ENCODE measurements around the gene UBXN1. TPM values are rescaled to one million over a fixed set of nuclear protein-coding genes. Genes with fewer than 3 reads are reported as not detected.
"Not testable (repeated sequence)": the region's sequence is repeated elsewhere in the genome, so short reads cannot be mapped to it uniquely, and the experiment has no call there.

UBXN1 gene
- polyA plus RNA-seq, 2 of the 4 experiments (the other 2 are of a cell fraction) = 117 to 120 TPM

GRCh38 chr11:62652161-62653006 lies 26.5 kb downstream of the UBXN1 start (continued):
- no peak for TF ChIP-seq HOXA7 (CRISPR knock-in tag; IDR thresholded peaks at IDR 0.05)
- TF ChIP-seq, protein P1, sequence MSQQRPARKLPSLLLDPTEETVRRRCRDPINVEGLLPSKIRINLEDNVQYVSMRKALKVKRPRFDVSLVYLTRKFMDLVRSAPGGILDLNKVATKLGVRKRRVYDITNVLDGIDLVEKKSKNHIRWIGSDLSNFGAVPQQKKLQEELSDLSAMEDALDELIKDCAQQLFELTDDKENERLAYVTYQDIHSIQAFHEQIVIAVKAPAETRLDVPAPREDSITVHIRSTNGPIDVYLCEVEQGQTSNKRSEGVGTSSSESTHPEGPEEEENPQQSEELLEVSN (IDR thresholded peaks at IDR 0.05; ENCODE audit: borderline replicate concordance, low read depth) = no peak
- TF ChIP-seq, protein P2, sequence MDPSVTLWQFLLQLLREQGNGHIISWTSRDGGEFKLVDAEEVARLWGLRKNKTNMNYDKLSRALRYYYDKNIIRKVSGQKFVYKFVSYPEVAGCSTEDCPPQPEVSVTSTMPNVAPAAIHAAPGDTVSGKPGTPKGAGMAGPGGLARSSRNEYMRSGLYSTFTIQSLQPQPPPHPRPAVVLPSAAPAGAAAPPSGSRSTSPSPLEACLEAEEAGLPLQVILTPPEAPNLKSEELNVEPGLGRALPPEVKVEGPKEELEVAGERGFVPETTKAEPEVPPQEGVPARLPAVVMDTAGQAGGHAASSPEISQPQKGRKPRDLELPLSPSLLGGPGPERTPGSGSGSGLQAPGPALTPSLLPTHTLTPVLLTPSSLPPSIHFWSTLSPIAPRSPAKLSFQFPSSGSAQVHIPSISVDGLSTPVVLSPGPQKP (IDR thresholded peaks at IDR 0.05; ENCODE audit: low read depth, low read length) = no peak
- TF ChIP-seq NR3C1 (IDR thresholded peaks at IDR 0.05) = no peak

DNA sequence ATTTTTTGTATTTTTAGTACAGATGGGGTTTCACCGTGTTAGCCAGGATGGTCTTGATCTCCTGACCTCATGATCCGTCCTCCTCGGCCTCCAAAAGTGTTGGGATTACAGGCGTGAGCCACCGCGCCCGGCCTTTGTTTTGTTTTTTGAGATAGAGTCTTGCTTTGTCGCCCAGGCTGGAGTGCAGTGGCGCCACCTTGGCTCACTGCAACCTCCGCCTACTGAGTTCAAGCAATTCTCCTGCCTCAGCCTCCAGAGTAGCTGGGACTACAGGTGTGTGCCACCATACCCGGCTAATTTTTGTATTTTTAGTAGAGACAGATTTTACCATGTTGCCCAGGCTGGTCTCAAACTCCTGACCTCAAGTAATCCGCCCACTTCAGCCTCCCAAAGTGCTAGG lies 28.6 kb downstream of the UBXN1 start:
- WGBS (ENCODE audit: missing lambda C conversion rate) = 95% methylated on average over 12 of the region's 12 CpGs
- ChIA-PET CTCF (interaction anchor here (0.9 to 2.2 kb wide), 5 partner anchors 19 to 255 kb away, joined by 3 to 6 read pairs (median 3); partner anchors contain the start of genes BSCL2, GNG3 and TUT1), POLR2A (interaction anchor here (3.2 kb wide), 1 partner anchor 15 kb away, joined by 21 read pairs; the partner anchor contains the start of genes C11orf98 and CSKMT)
- DNase-seq (ENCODE audit: low read depth in 1 of 2, low spot score in 1 of 2); FAIRE-seq; H3K27ac ChIP-seq; H3K4me3 ChIP-seq; H3K4me2 ChIP-seq; ATAC-seq; H3K9me3 ChIP-seq: not testable (repeated sequence)
- H3K4me1 ChIP-seq = peaks cover 16% of the 10 kb centered on the region

- no peak for ATAC-seq
- CTCF ChIA-PET = interaction anchor here (0.9 to 2.2 kb wide), 4 partner anchors 18 to 254 kb away, joined by 3 to 15 read pairs (median 4); partner anchors contain the start of genes EML3 and ROM1
- no peak overlapping the region for H3K4me3 ChIP-seq
- no peak overlapping the region for H3K27ac ChIP-seq
- no peak overlapping the region for H3K4me2 ChIP-seq
- no peak for TF ChIP-seq HDAC2 (IDR thresholded peaks at IDR 0.05)
- TF ChIP-seq RCOR1 (IDR thresholded peaks at IDR 0.05; ENCODE audit: low read depth, low read length) = no peak
- TF ChIP-seq, protein P3, sequence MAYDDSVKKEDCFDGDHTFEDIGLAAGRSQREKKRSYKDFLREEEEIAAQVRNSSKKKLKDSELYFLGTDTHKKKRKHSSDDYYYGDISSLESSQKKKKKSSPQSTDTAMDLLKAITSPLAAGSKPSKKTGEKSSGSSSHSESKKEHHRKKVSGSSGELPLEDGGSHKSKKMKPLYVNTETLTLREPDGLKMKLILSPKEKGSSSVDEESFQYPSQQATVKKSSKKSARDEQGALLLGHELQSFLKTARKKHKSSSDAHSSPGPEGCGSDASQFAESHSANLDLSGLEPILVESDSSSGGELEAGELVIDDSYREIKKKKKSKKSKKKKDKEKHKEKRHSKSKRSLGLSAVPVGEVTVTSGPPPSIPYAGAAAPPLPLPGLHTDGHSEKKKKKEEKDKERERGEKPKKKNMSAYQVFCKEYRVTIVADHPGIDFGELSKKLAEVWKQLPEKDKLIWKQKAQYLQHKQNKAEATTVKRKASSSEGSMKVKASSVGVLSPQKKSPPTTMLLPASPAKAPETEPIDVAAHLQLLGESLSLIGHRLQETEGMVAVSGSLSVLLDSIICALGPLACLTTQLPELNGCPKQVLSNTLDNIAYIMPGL (CRISPR knock-in tag; IDR thresholded peaks at IDR 0.05; ENCODE audit: borderline replicate concordance) = no peak
- no peak for TF ChIP-seq CEBPB (IDR thresholded peaks at IDR 0.05)
- no peak for TF ChIP-seq FOSB (CRISPR knock-in tag; IDR thresholded peaks at IDR 0.05)
- TF ChIP-seq HEYL (CRISPR knock-in tag; IDR thresholded peaks at IDR 0.05) = no peak
- FAIRE-seq = no peak
- WGBS (ENCODE audit: missing lambda C conversion rate) = 94% methylated on average over 11 of the region's 11 CpGs
- DNase-seq (ENCODE audit: low read depth in 1 of 2, low spot score in 1 of 2) = no peak
- POLR2A ChIA-PET = interaction anchor here (3.2 kb wide), 1 partner anchor 16 kb away, joined by 21 read pairs; the partner anchor contains the start of genes C11orf98 and CSKMT
- H3K9me3 ChIP-seq = no peaks in the 10 kb centered on the region
- H3K4me1 ChIP-seq = peaks cover 22% of the 10 kb centered on the region
Observed at GRCh38 chr11:62649486-62649885, 29.4 kb downstream of the UBXN1 start.

DNA sequence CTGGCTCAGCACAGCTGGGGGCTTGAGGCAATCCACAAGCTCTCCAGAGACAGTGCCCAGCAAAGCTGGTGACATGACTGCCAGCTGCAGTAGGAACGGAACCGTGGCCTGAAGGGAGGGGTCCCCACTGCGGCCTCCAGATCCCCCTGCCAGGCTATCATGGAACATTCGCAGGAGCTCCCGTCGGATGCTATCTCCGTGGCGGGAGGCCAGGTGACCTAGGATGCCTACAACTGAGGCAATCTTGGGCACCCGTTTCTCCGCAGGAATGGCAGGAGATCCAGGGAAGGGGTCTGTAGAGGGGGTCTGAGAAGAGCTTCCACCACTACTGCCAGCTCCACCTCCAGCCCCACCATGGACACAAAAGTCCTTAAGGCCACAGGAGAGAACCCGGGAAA lies 29.9 kb downstream of the UBXN1 start:
- Histone ChIP-seq H3K4me3 (no peak overlapping the region), H3K27ac (no peak overlapping the region), H3K4me1 (peaks cover 22% of the 10 kb centered on the region), H3K4me2 (no peak overlapping the region), H3K9me3 (no peaks in the 10 kb centered on the region)
- no peak for DNase-seq (ENCODE audit: low read depth in 1 of 2, low spot score in 1 of 2)
- no peak for ATAC-seq
- ChIA-PET POLR2A (interaction anchor here (1.3 to 3.2 kb wide), 2 partner anchors 16 to 57 kb away, joined by 4 to 21 read pairs; partner anchors contain the start of genes C11orf98, CSKMT and TUT1), CTCF (interaction anchor here (0.6 to 2.2 kb wide), 6 partner anchors 18 to 96 kb away, joined by 3 to 15 read pairs (median 3); partner anchors contain the start of genes EML3 and ROM1)
- TF ChIP-seq JUN (IDR thresholded peaks at IDR 0.05) (0 out of 5 replicates have a peak, but pooled peaks of 1 of the 2 experiments have one; percentile 21), CBX2 (IDR thresholded peaks at IDR 0.05; ENCODE audit: borderline replicate concordance, low read depth) (no peak)
- WGBS (ENCODE audit: missing lambda C conversion rate) = 95% methylated on average over 8 of the region's 11 CpGs
- FAIRE-seq = no peak

Data from A549 (cell line).